DOHH2 (cell line): ENCODE data around the gene OR2F2.
A peak's percentile ranks its signal among the peaks of the same experiment; 100 is the strongest.

Experiments
- H3F3A ChIP-seq: fragments of 200-600 bp; sonication (generic), shearing (Covaris generic); 2 replicates; pipeline ENCODE4 v1.6.0; 2016; ENCODE audit warnings: antibody characterized with exemption, mild to moderate bottlenecking; ENCODE audit not compliant: control insufficient read depth, insufficient read depth
- H3K27ac ChIP-seq: fragments of 200-600 bp; sonication (generic); 2 replicates; pipeline ENCODE4 v1.5.1; 2014; ENCODE audit warnings: low read depth, mild to moderate bottlenecking, low read length, moderate library complexity
- H3K27me3 ChIP-seq: fragments of 200-600 bp; sonication (generic); 2 replicates; pipeline ENCODE4 v1.6.1; 2014; ENCODE audit warnings: mild to moderate bottlenecking, low read length, mixed read lengths; ENCODE audit not compliant: control insufficient read depth
- H3K36me3 ChIP-seq: fragments of 200-600 bp; sonication (generic); 2 replicates; pipeline ENCODE4 v1.6.1; 2014; ENCODE audit warnings: mild to moderate bottlenecking, low read length, moderate library complexity, mixed read lengths; ENCODE audit not compliant: control insufficient read depth
- H3K4me1 ChIP-seq: fragments of 200-600 bp; sonication (generic); 2 replicates; pipeline ENCODE4 v1.6.1; 2014; ENCODE audit warnings: mild to moderate bottlenecking, low read length, mixed read lengths; ENCODE audit not compliant: control insufficient read depth
- H3K4me2 ChIP-seq: fragments of 200-600 bp; sonication (generic); 2 replicates; pipeline ENCODE4 v1.6.0; 2014; ENCODE audit warnings: mild to moderate bottlenecking, low read length, moderate library complexity
- H3K4me3 ChIP-seq: fragments of 200-600 bp; sonication (generic); 2 replicates; pipeline ENCODE4 v1.5.1; 2014; ENCODE audit warnings: mild to moderate bottlenecking, low read length, mixed read lengths
- H3K79me2 ChIP-seq: fragments of 200-600 bp; sonication (generic); 2 replicates; pipeline ENCODE4 v1.6.1; 2014; ENCODE audit warnings: mild to moderate bottlenecking, low read length, mixed read lengths; ENCODE audit not compliant: control insufficient read depth
- H3K9me2 ChIP-seq: fragments of 200-600 bp; sonication (generic); replicated peaks from 2 replicates; pipeline ENCODE4 v1.6.1; 2014; ENCODE audit warnings: mild to moderate bottlenecking, low read length, mixed read lengths; ENCODE audit not compliant: control insufficient read depth
- H3K9me3 ChIP-seq: fragments of 200-600 bp; sonication (generic); 2 replicates; pipeline ENCODE4 v1.6.1; 2014; ENCODE audit warnings: antibody characterized with exemption, low read length, mixed read lengths; ENCODE audit not compliant: control insufficient read depth, insufficient read depth
- H4K20me1 ChIP-seq: fragments of 200-600 bp; sonication (generic); 2 replicates; pipeline ENCODE4 v1.6.0; 2014; ENCODE audit warnings: low read depth, mild to moderate bottlenecking, antibody characterized with exemption, low read length, moderate library complexity; ENCODE audit not compliant: control insufficient read depth, insufficient read depth
- CTCF ChIP-seq: fragments of 200-600 bp; sonication (generic); IDR thresholded peaks from one replicate; pipeline ENCODE4 v1.5.1; 2014; ENCODE audit warnings: antibody characterized with exemption, mild to moderate bottlenecking, low read depth, low read length; ENCODE audit not compliant: poor library complexity, severe bottlenecking
- EZH2phosphoT487 ChIP-seq: fragments of 200-600 bp; sonication (generic); IDR thresholded peaks from 2 replicates; pipeline ENCODE4 v1.6.1; 2017; ENCODE audit warnings: borderline replicate concordance, mild to moderate bottlenecking, antibody characterized with exemption, low read length, moderate library complexity, mixed read lengths

The OR2F2 gene

GRCh38 chr7:143892527-143893300 is 42.3 kb upstream of the OR2F2 start:
- no peaks in the 10 kb centered on the region for H3K36me3 ChIP-seq
- H3K9me2 ChIP-seq = no peaks in the 10 kb centered on the region
- no peaks in the 10 kb centered on the region for H3K27me3 ChIP-seq
- no peaks in the 10 kb centered on the region for H3K4me1 ChIP-seq
- H3K27ac ChIP-seq = no peak overlapping the region
- no peak overlapping the region for H3K4me3 ChIP-seq
- no peaks in the 10 kb centered on the region for H4K20me1 ChIP-seq
- peaks cover 3% of the 10 kb centered on the region; the same call in 1 of the 2 replicates for H3K79me2 ChIP-seq
- H3K4me2 ChIP-seq = no peak overlapping the region
- H3F3A ChIP-seq = no peaks in the 10 kb centered on the region
- H3K9me3 ChIP-seq = no peaks in the 10 kb centered on the region
- TF ChIP-seq EZH2phosphoT487 (no peak), CTCF (peak; percentile 79)

DNA sequence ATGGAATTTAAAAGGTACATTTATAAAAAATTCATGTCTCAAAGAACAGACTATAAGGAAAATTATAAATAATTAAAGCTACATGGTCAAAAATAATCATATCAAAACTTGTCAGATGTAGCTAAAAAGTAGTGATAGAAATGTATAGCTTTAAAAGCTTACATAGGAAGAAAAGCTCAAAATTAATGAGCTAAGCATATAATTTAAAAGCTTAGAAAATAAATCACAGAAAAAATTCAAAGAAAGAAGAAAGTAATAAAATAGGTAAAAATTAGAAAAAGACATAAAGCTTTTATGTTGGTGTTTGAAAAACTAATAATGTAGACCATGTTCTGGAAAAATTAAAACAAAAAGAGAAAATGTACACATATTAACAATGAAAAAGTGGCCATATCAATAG is 38.4 kb upstream of the OR2F2 start:
- no peaks in the 10 kb centered on the region for H3F3A ChIP-seq
- peaks cover 22% of the 10 kb centered on the region for H3K79me2 ChIP-seq
- H3K4me1 ChIP-seq = peaks cover 12% of the 10 kb centered on the region
- H4K20me1 ChIP-seq = no peaks in the 10 kb centered on the region
- H3K36me3 ChIP-seq = no peaks in the 10 kb centered on the region; the same call in 1 of the 2 replicates
- H3K4me3 ChIP-seq = no peak overlapping the region
- TF ChIP-seq EZH2phosphoT487 (no peak), CTCF (no peak)
- no peaks in the 10 kb centered on the region for H3K27me3 ChIP-seq
- H3K4me2 ChIP-seq = no peak overlapping the region
- H3K9me2 ChIP-seq = no peaks in the 10 kb centered on the region
- no peak overlapping the region for H3K27ac ChIP-seq
- H3K9me3 ChIP-seq = no peaks in the 10 kb centered on the region

GRCh38 chr7:143898810-143899209 is 36.2 kb upstream of the OR2F2 start:
- TF ChIP-seq EZH2phosphoT487 (no peak), CTCF (no peak)
- no peaks in the 10 kb centered on the region for H3K9me2 ChIP-seq
- H3K4me2 ChIP-seq = no peak overlapping the region
- no peak overlapping the region for H3K27ac ChIP-seq
- H3K79me2 ChIP-seq = peaks cover 22% of the 10 kb centered on the region
- no peaks in the 10 kb centered on the region for H3K9me3 ChIP-seq
- H4K20me1 ChIP-seq = no peaks in the 10 kb centered on the region
- H3F3A ChIP-seq = no peaks in the 10 kb centered on the region
- H3K36me3 ChIP-seq = no peaks in the 10 kb centered on the region; the same call in 1 of the 2 replicates
- H3K4me1 ChIP-seq = peaks cover 12% of the 10 kb centered on the region
- no peak overlapping the region for H3K4me3 ChIP-seq
- H3K27me3 ChIP-seq = no peaks in the 10 kb centered on the region
